ENCODE results near the gene SFSWAP. TPM values are rescaled to one million over a fixed set of nuclear protein-coding genes. Genes with fewer than 3 reads are reported as not detected.

The SFSWAP gene
- total RNA-seq, 1 donor from 2014 or later, result 34.9 TPM

- no peaks in the 10 kb centered on the region for H3K4me1 ChIP-seq
- intact Hi-C loops (cut with DNase I), result no loop called here
These were observed 130.7 kb downstream of the SFSWAP start for GRCh38 chr12:131841547-131841946.

GRCh38 chr12:131842169-131842568 is 131.3 kb downstream of the SFSWAP start:
- Histone ChIP-seq H3K9me3 (no peaks in the 10 kb centered on the region), H3K4me1 (no peaks in the 10 kb centered on the region), H3K4me3 (no peak overlapping the region), H3K27me3 (no peaks in the 10 kb centered on the region), H3K27ac (no peak overlapping the region), H3K36me3 (no peaks in the 10 kb centered on the region)
- TF ChIP-seq CTCF (IDR thresholded peaks at IDR 0.05) (no peak), POLR2A (IDR thresholded peaks at IDR 0.05) (no peak), POLR2AphosphoS5 (IDR thresholded peaks at IDR 0.05; ENCODE audit: insufficient read depth in 1 of 2, low read depth in 1 of 2) (no peak)
- intact Hi-C loops (cut with DNase I), result no loop called here
- DNase-seq (ENCODE audit: extremely low spot score in 2 of 2), result no peak

More at GRCh38 chr12:131841547-131841946, 130.7 kb downstream of the SFSWAP start:
- Histone ChIP-seq H3K4me3 (no peak overlapping the region), H3K27me3 (no peaks in the 10 kb centered on the region), H3K36me3 (no peaks in the 10 kb centered on the region), H3K9me3 (no peaks in the 10 kb centered on the region), H3K27ac (no peak overlapping the region)
- TF ChIP-seq POLR2A (IDR thresholded peaks at IDR 0.05) (no peak), POLR2AphosphoS5 (IDR thresholded peaks at IDR 0.05; ENCODE audit: insufficient read depth in 1 of 2, low read depth in 1 of 2) (no peak), CTCF (IDR thresholded peaks at IDR 0.05) (no peak)
- DNase-seq (ENCODE audit: extremely low spot score in 2 of 2), result no peak

GRCh38 chr12:131843527-131843926 is 132.6 kb downstream of the SFSWAP start:
- DNase-seq (ENCODE audit: extremely low spot score in 2 of 2), result no peak
- Histone ChIP-seq H3K27me3 (no peaks in the 10 kb centered on the region), H3K27ac (no peak overlapping the region), H3K4me3 (no peak overlapping the region), H3K9me3 (no peaks in the 10 kb centered on the region), H3K36me3 (no peaks in the 10 kb centered on the region), H3K4me1 (no peaks in the 10 kb centered on the region)
- TF ChIP-seq POLR2A (IDR thresholded peaks at IDR 0.05), result no peak
- no peak for TF ChIP-seq CTCF (IDR thresholded peaks at IDR 0.05)
- TF ChIP-seq POLR2AphosphoS5 (IDR thresholded peaks at IDR 0.05; ENCODE audit: insufficient read depth in 1 of 2, low read depth in 1 of 2), result no peak
- intact Hi-C loops (cut with DNase I), result no loop called here

- no peak overlapping the region for H3K4me3 ChIP-seq
- DNase-seq (ENCODE audit: extremely low spot score in 2 of 2), result no peak
- H3K27me3 ChIP-seq, result no peaks in the 10 kb centered on the region
- no peaks in the 10 kb centered on the region for H3K9me3 ChIP-seq
- no peaks in the 10 kb centered on the region for H3K4me1 ChIP-seq
- intact Hi-C loops (cut with DNase I), result no loop called here
- TF ChIP-seq CTCF (IDR thresholded peaks at IDR 0.05), result no peak
- TF ChIP-seq POLR2AphosphoS5 (IDR thresholded peaks at IDR 0.05; ENCODE audit: insufficient read depth in 1 of 2, low read depth in 1 of 2), result no peak
- no peak for TF ChIP-seq POLR2A (IDR thresholded peaks at IDR 0.05)
- H3K36me3 ChIP-seq, result no peaks in the 10 kb centered on the region
- no peak overlapping the region for H3K27ac ChIP-seq
These were observed 133.2 kb downstream of the SFSWAP start for GRCh38 chr12:131844140-131844539.

- no peaks in the 10 kb centered on the region for H3K9me3 ChIP-seq
- intact Hi-C loops (cut with DNase I), result no loop called here
- no peak overlapping the region for H3K4me3 ChIP-seq
- H3K27ac ChIP-seq, result no peak overlapping the region
- H3K27me3 ChIP-seq, result no peaks in the 10 kb centered on the region
- no peaks in the 10 kb centered on the region for H3K36me3 ChIP-seq
- no peak for DNase-seq (ENCODE audit: extremely low spot score in 2 of 2)
- TF ChIP-seq POLR2A (IDR thresholded peaks at IDR 0.05), result no peak
- TF ChIP-seq POLR2AphosphoS5 (IDR thresholded peaks at IDR 0.05; ENCODE audit: insufficient read depth in 1 of 2, low read depth in 1 of 2), result no peak
- TF ChIP-seq CTCF (IDR thresholded peaks at IDR 0.05), result no peak
- no peaks in the 10 kb centered on the region for H3K4me1 ChIP-seq
These were observed 133.8 kb downstream of the SFSWAP start for GRCh38 chr12:131844656-131845055.
